ENCODE results near the gene ETS1. TPM values are rescaled to one million over a fixed set of nuclear protein-coding genes. Genes with fewer than 3 reads are reported as not detected.

Gene ETS1
- total and polyA plus RNA-seq, 11 donors: 18.4 to 101 (median 45.3) TPM

Small RNA genes lying within 50 kb of the gene (microRNA-seq; reads per million reads assigned to microRNA genes)
- 0 to 0.13 (median 0) reads per million in 4 donors for gene MIR6090

Other genes starting within 250 kb of the ETS1 start
- 10 to 100 TPM in 8 of 9 donors, 1 to 10 TPM in 1; 9.7 to 41.4 (median 19.4) TPM for gene FLI1, start 106.5 kb upstream of the ETS1 start, total RNA-seq
- 10 to 100 TPM in 1 of 2 donors, 1 to 10 TPM in 1; 6.7 to 12.4 TPM for gene FLI1, start 106.5 kb upstream of the ETS1 start, polyA plus RNA-seq

Measured in heart left ventricle (tissue), 11 donors.